ENCODE measurements around the gene HS3ST1. TPM values are rescaled to one million over a fixed set of nuclear protein-coding genes. Genes with fewer than 3 reads are reported as not detected.

Gene HS3ST1
- total RNA-seq, 4 donors from 2014 or later: 1.9 to 16.9 (median 2.4) TPM

DNA sequence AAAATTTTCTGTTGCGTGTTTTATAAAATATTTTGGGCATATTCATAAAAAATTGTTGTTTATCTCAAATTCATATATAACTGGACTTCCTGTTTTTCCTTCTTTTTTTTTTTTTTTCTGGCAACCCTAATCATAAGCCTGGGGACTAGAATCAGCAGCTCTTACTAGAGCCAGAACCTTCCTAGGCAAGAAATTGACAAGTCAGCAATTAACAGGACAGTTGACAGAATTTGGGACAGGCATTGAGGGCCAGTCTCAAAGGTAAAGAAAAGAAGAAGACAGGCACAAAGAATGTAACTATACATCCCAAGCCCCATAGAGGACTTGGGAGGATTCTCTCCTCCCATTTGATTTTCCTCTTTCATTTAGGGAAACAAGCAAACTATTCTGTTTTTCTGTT, 35.0 kb upstream of the HS3ST1 start:
- Histone ChIP-seq H3K27ac (no peak overlapping the region), H3K4me3 (replicated peaks in 1 of 3) (no peak overlapping the region), H3K36me3 (no peaks in the 10 kb centered on the region), H3K27me3 (no peaks in the 10 kb centered on the region), H3K9me3 (no peaks in the 10 kb centered on the region), H3K4me1 (no peaks in the 10 kb centered on the region)
- TF ChIP-seq, protein P1, sequence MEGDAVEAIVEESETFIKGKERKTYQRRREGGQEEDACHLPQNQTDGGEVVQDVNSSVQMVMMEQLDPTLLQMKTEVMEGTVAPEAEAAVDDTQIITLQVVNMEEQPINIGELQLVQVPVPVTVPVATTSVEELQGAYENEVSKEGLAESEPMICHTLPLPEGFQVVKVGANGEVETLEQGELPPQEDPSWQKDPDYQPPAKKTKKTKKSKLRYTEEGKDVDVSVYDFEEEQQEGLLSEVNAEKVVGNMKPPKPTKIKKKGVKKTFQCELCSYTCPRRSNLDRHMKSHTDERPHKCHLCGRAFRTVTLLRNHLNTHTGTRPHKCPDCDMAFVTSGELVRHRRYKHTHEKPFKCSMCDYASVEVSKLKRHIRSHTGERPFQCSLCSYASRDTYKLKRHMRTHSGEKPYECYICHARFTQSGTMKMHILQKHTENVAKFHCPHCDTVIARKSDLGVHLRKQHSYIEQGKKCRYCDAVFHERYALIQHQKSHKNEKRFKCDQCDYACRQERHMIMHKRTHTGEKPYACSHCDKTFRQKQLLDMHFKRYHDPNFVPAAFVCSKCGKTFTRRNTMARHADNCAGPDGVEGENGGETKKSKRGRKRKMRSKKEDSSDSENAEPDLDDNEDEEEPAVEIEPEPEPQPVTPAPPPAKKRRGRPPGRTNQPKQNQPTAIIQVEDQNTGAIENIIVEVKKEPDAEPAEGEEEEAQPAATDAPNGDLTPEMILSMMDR (IDR thresholded peaks at IDR 0.05): no peak
- no peak for TF ChIP-seq POLR2A (IDR thresholded peaks at IDR 0.05)
- 81 to 92% methylated on average over 1 of the region's 1 CpG for WGBS, 2 donors
- DNase-seq: no peak
- intact Hi-C loops (cut with DNase I): no loop called here

DNA sequence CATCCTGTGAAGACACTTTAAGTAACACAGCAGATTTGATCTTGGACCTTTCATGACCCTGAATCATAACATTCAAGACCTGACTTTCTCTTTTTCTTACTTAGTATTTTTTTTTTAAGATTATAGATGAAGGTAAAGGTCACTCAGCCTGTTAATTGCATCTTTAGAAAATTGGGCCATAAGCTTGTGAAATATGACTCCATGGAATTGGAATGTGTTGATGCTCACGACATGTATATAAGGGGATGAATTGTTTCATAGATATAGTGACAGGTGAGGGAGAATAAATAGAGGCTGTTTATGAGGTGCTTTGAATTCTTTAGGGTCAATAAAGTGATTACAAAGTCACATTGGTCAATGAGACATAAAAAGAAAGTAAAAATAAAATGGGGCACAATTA, 27.7 kb upstream of the HS3ST1 start:
- no peak for TF ChIP-seq POLR2A (IDR thresholded peaks at IDR 0.05)
- TF ChIP-seq, protein P1 (IDR thresholded peaks at IDR 0.05): no peak
- no peaks in the 10 kb centered on the region for H3K27me3 ChIP-seq
- no peak overlapping the region for H3K4me3 ChIP-seq (replicated peaks in 1 of 3)
- no peaks in the 10 kb centered on the region for H3K4me1 ChIP-seq
- H3K27ac ChIP-seq: no peak overlapping the region
- intact Hi-C loops (cut with DNase I): no loop called here
- H3K36me3 ChIP-seq: no peaks in the 10 kb centered on the region
- DNase-seq: no peak
- no peaks in the 10 kb centered on the region for H3K9me3 ChIP-seq
- WGBS, 2 donors: 87 to 94% methylated on average over 1 of the region's 1 CpG

DNA sequence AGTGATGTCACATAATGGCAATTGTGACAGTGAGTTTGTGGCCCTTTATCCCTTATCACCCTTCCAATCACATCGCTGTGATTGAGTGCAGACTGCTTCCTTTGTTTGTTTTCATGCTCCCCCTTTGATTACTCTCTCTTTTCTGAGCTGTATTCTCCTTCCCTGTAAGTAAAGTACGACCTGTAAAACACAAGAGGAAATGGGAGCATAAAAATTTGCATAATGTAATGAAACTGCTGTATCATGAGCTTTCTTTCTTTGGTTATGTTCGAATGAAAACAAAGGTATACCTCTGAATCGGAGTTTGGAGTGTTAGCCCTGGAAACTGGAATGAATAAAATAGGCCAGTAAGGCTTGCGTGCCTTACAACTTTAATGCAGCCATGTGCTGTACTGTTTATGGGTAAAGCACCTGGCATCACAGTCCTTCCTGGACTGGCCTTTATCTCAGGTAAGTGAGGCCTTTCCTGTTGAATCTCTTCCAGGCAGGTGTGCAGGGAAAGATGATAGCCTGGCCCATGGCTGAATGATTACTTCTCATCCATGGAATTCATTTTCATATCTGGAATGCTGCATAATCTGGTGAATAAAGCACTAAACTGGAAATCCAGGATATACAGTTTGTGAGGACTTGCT, 26.6 kb upstream of the HS3ST1 start:
- no peak overlapping the region for H3K4me3 ChIP-seq (replicated peaks in 1 of 3)
- 73% methylated on average over 5 of the region's 5 CpGs for WGBS, 2 donors
- intact Hi-C loops (cut with DNase I): no loop called here

DNA sequence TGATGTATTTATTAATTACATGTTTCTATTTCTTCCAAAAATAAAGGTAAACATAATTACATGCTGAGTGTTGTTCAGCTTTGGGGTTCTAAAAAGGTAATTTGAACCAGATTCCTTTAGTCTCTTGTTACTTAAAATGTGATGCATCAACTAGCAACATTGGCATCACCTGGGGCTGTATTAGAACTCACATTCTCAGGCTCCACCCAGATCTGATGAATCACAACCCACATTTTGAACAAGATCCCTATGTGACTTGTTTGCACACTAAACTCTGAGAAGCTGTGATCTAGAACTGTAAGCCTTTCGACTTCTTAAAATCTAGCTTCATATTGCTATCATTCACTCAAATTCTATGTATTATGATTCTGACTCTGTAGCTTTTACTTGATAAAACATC, 23.0 kb upstream of the HS3ST1 start:
- Histone ChIP-seq H3K9me3 (no peaks in the 10 kb centered on the region), H3K27me3 (no peaks in the 10 kb centered on the region), H3K27ac (no peak overlapping the region), H3K4me3 (replicated peaks in 1 of 3) (no peak overlapping the region), H3K4me1 (no peaks in the 10 kb centered on the region), H3K36me3 (no peaks in the 10 kb centered on the region)
- DNase-seq: no peak
- intact Hi-C loops (cut with DNase I): no loop called here
- 90 to 94% methylated on average over 1 of the region's 1 CpG for WGBS, 2 donors
- TF ChIP-seq, protein P1 (IDR thresholded peaks at IDR 0.05): no peak
- TF ChIP-seq POLR2A (IDR thresholded peaks at IDR 0.05): no peak

More for the DNA sequence above, 26.6 kb upstream of the HS3ST1 start:
- H3K36me3 ChIP-seq: no peaks in the 10 kb centered on the region
- no peaks in the 10 kb centered on the region for H3K27me3 ChIP-seq
- no peaks in the 10 kb centered on the region for H3K4me1 ChIP-seq
- TF ChIP-seq, protein P1 (IDR thresholded peaks at IDR 0.05): no peak
- TF ChIP-seq POLR2A (IDR thresholded peaks at IDR 0.05): no peak
- DNase-seq: no peak
- H3K27ac ChIP-seq: no peak overlapping the region
- no peaks in the 10 kb centered on the region for H3K9me3 ChIP-seq

DNA sequence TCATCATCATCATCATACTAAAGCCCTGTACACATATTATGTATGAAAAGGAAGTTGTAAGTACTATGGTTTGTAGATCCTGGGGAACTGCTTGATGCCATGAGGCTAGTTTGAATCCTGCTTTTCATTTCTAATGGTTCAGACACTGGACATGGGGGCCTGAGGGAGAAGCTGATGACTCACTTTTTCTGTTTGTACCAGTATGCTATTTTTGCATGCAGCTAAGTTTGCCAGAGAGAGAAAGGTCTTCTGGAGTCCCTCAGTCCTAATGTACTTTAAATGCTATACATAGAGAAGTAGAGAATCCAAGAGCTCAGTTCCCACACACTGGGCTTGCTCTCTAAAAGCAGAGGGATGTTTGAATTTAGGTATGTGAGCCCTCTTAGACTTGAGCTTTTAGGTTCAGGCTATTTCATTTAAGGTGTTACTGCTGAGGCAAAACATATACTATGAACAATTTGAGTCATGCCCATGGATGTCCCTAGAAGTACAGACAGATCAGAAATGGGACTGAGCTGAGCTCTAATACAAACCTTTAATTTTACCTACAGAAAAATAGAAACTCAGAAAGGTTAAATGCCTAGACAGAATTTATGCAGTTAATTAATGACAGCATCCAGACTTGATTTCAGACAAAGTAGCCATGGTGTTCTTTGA, 17.6 kb upstream of the HS3ST1 start:
- no peaks in the 10 kb centered on the region for H3K27me3 ChIP-seq
- no peak for DNase-seq
- H3K4me1 ChIP-seq: no peaks in the 10 kb centered on the region
- no peak for TF ChIP-seq POLR2A (IDR thresholded peaks at IDR 0.05)
- TF ChIP-seq, protein P1 (IDR thresholded peaks at IDR 0.05): no peak
- H3K4me3 ChIP-seq (replicated peaks in 1 of 3): no peak overlapping the region
- no peak overlapping the region for H3K27ac ChIP-seq
- no peaks in the 10 kb centered on the region for H3K36me3 ChIP-seq
- intact Hi-C loops (cut with DNase I): no loop called here
- no peaks in the 10 kb centered on the region for H3K9me3 ChIP-seq
